Loucy (cell line): ENCODE measurements around the gene CELSR2.

Experiments
- H2AFZ ChIP-seq: fragments of 200-600 bp; sonication (generic); 2 replicates; pipeline ENCODE4 v1.6.0; 2016; ENCODE audit warnings: antibody characterized with exemption, mild to moderate bottlenecking, low read length, moderate library complexity
- H3F3A ChIP-seq: fragments of 200-600 bp; 2 replicates; pipeline ENCODE4 v1.6.0; 2016; ENCODE audit warnings: antibody characterized with exemption, low read depth, mild to moderate bottlenecking
- H3K27me3 ChIP-seq: fragments of 200-600 bp; sonication (generic); 2 replicates; pipeline ENCODE4 v1.6.1; 2014; ENCODE audit warnings: low read length, mild to moderate bottlenecking; ENCODE audit not compliant: insufficient read depth, poor library complexity, severe bottlenecking
- H3K36me3 ChIP-seq: fragments of 200-600 bp; sonication (generic); 2 replicates; pipeline ENCODE4 v1.6.1; 2016; ENCODE audit warnings: low read length; ENCODE audit not compliant: insufficient read depth
- H3K4me1 ChIP-seq: fragments of 200-600 bp; sonication (generic); 2 replicates; pipeline ENCODE4 v1.5.1; 2014; ENCODE audit warnings: low read length, mild to moderate bottlenecking; ENCODE audit not compliant: insufficient read depth, poor library complexity, severe bottlenecking
- H3K4me2 ChIP-seq: fragments of 200-600 bp; sonication (generic); 2 replicates; pipeline ENCODE4 v1.6.0; 2014; ENCODE audit warnings: antibody characterized with exemption, low read length, low read depth, mild to moderate bottlenecking; ENCODE audit not compliant: poor library complexity, severe bottlenecking
- H3K4me3 ChIP-seq: fragments of 200-600 bp; sonication (generic); 2 replicates; pipeline ENCODE4 v1.5.1; 2014; ENCODE audit warnings: low read length, mild to moderate bottlenecking, mixed read lengths; ENCODE audit not compliant: poor library complexity, severe bottlenecking
- H3K79me2 ChIP-seq: fragments of 200-600 bp; sonication (generic); 2 replicates; pipeline ENCODE4 v1.6.1; 2014; ENCODE audit warnings: low read length; ENCODE audit not compliant: insufficient read depth
- H3K9ac ChIP-seq: fragments of 200-600 bp; sonication (generic); 2 replicates; pipeline ENCODE4 v1.6.0; 2014; ENCODE audit warnings: mild to moderate bottlenecking, low read depth, low read length, moderate library complexity; ENCODE audit not compliant: poor library complexity, severe bottlenecking
- H3K9me2 ChIP-seq: fragments of 200-600 bp; sonication (generic); replicated peaks from 2 replicates; pipeline ENCODE4 v1.6.1; 2016; ENCODE audit warnings: low read depth, low read length, mixed read lengths
- H3K9me3 ChIP-seq: fragments of 200-600 bp; sonication (generic); 2 replicates; pipeline ENCODE4 v1.6.1; 2014; ENCODE audit warnings: mild to moderate bottlenecking, antibody characterized with exemption, low read length, low read depth; ENCODE audit not compliant: insufficient read depth
- H4K20me1 ChIP-seq: fragments of 200-600 bp; sonication (generic); 2 replicates; pipeline ENCODE4 v1.6.0; 2014; ENCODE audit warnings: antibody characterized with exemption, low read length, mild to moderate bottlenecking; ENCODE audit not compliant: insufficient read depth, poor library complexity, severe bottlenecking
- CTCF ChIP-seq: fragments of 200-600 bp; sonication (generic); conservative IDR thresholded peaks from 2 replicates; pipeline ENCODE4 v1.5.1; 2014; ENCODE audit warnings: mild to moderate bottlenecking, antibody characterized with exemption, low read length
- EZH2phosphoT487 ChIP-seq: fragments of 200-600 bp; IDR thresholded peaks from 2 replicates; pipeline ENCODE4 v1.6.1; 2018; ENCODE audit warnings: antibody characterized with exemption, mild to moderate bottlenecking, moderate library complexity, borderline replicate concordance

CELSR2 gene

GRCh38 chr1:109272831-109273547, 23.6 kb downstream of the CELSR2 start:
- no peak overlapping the region for H2AFZ ChIP-seq
- H3K9me3 ChIP-seq = no peaks in the 10 kb centered on the region
- peaks cover 3% of the 10 kb centered on the region for H3K4me1 ChIP-seq
- no peaks in the 10 kb centered on the region for H4K20me1 ChIP-seq
- no peaks in the 10 kb centered on the region for H3K36me3 ChIP-seq
- H3K9me2 ChIP-seq = no peaks in the 10 kb centered on the region
- no peak overlapping the region for H3K4me3 ChIP-seq
- H3K4me2 ChIP-seq = no peak overlapping the region
- no peak overlapping the region for H3K9ac ChIP-seq
- TF ChIP-seq CTCF = no peak
- no peak for TF ChIP-seq EZH2phosphoT487
- no peaks in the 10 kb centered on the region for H3K27me3 ChIP-seq
- H3K79me2 ChIP-seq = no peaks in the 10 kb centered on the region
- no peaks in the 10 kb centered on the region for H3F3A ChIP-seq

- Histone ChIP-seq H3K4me3 (no peak overlapping the region), H3K9me3 (no peaks in the 10 kb centered on the region), H3K9ac (no peak overlapping the region), H3K4me1 (peaks cover 3% of the 10 kb centered on the region), H2AFZ (no peak overlapping the region), H3K36me3 (no peaks in the 10 kb centered on the region), H3K79me2 (no peaks in the 10 kb centered on the region), H3K27me3 (no peaks in the 10 kb centered on the region), H4K20me1 (no peaks in the 10 kb centered on the region), H3K9me2 (no peaks in the 10 kb centered on the region), H3K4me2 (no peak overlapping the region), H3F3A (no peaks in the 10 kb centered on the region)
- TF ChIP-seq CTCF (no peak), EZH2phosphoT487 (no peak)
These were observed 24.4 kb downstream of the CELSR2 start for GRCh38 chr1:109273570-109274288.

GRCh38 chr1:109274533-109275476, 25.5 kb downstream of the CELSR2 start:
- H3K79me2 ChIP-seq = peaks cover 4% of the 10 kb centered on the region; the same call in 1 of the 2 replicates
- no peaks in the 10 kb centered on the region for H3F3A ChIP-seq
- H3K4me1 ChIP-seq = peaks cover 4% of the 10 kb centered on the region
- TF ChIP-seq EZH2phosphoT487 (no peak), CTCF (no peak)
- no peaks in the 10 kb centered on the region for H3K9me2 ChIP-seq
- H3K9ac ChIP-seq = no peak overlapping the region
- no peaks in the 10 kb centered on the region for H3K9me3 ChIP-seq
- H2AFZ ChIP-seq = no peak overlapping the region
- H3K36me3 ChIP-seq = no peaks in the 10 kb centered on the region
- H3K4me2 ChIP-seq = no peak overlapping the region
- H3K4me3 ChIP-seq = no peak overlapping the region
- H3K27me3 ChIP-seq = no peaks in the 10 kb centered on the region
- no peaks in the 10 kb centered on the region for H4K20me1 ChIP-seq
